ENCODE results near the gene PYGL. TPM values are rescaled to one million over a fixed set of nuclear protein-coding genes. Genes with fewer than 3 reads are reported as not detected.

PYGL gene
- total RNA-seq = 10 to 100 TPM; 37.0 to 59.1 (median 51.6) TPM

GRCh38 chr14:50943943-50944646 lies at the start of gene PYGL:
Gene PYGL (minus strand): TSS chr14:50944483. CDS start chr14:50944403, 80 bp downstream.
- 1 to 40% methylated on average over 1 to 52 of the region's 74 CpGs for WGBS, 2 donors
- intact Hi-C loops (cut with DNase I; ENCODE audit: low total_unique reads) = no loop called here
- DNase-seq (ENCODE audit: low spot score in 2 of 2) = peak; percentile 53 to 93
- TF ChIP-seq CTCF (IDR thresholded peaks at IDR 0.05) (no peak), POLR2A (IDR thresholded peaks at IDR 0.05) (no peak)
- peak within 1 kb of the TSS; percentile 71 for H3K4me3 ChIP-seq (ENCODE audit: low read depth, poor library complexity, severe bottlenecking)

- TF ChIP-seq CTCF (IDR thresholded peaks at IDR 0.05) = no peak
- TF ChIP-seq POLR2A (IDR thresholded peaks at IDR 0.05) = no peak
- H3K4me3 ChIP-seq (ENCODE audit: low read depth, poor library complexity, severe bottlenecking) = no peak overlapping the region
- intact Hi-C loops (cut with DNase I; ENCODE audit: low total_unique reads) = no loop called here
- 52 to 59% methylated on average over 12 of the region's 12 CpGs for WGBS, 2 donors
- no peak for DNase-seq (ENCODE audit: low spot score in 2 of 2)
Measured at GRCh38 chr14:50985859-50986331, 41.6 kb upstream of the PYGL start.

GRCh38 chr14:50985124-50985858 lies 41.0 kb upstream of the PYGL start:
- intact Hi-C loops (cut with DNase I; ENCODE audit: low total_unique reads) = no loop called here
- H3K4me3 ChIP-seq (ENCODE audit: low read depth, poor library complexity, severe bottlenecking) = no peak overlapping the region
- TF ChIP-seq POLR2A (IDR thresholded peaks at IDR 0.05) (no peak), CTCF (IDR thresholded peaks at IDR 0.05) (no peak)
- no peak for DNase-seq (ENCODE audit: low spot score in 2 of 2)
- WGBS, 2 donors = 77 to 85% methylated on average over 13 of the region's 13 CpGs

- intact Hi-C loops (cut with DNase I; ENCODE audit: low total_unique reads) = no loop called here
- no peak overlapping the region for H3K4me3 ChIP-seq (ENCODE audit: low read depth, poor library complexity, severe bottlenecking)
- DNase-seq (ENCODE audit: low spot score in 2 of 2) = no peak
- TF ChIP-seq CTCF (IDR thresholded peaks at IDR 0.05) = no peak
- no peak for TF ChIP-seq POLR2A (IDR thresholded peaks at IDR 0.05)
- WGBS, 2 donors = 78 to 84% methylated on average over 2 of the region's 2 CpGs
Measured at GRCh38 chr14:50984036-50984710, 39.9 kb upstream of the PYGL start.

GRCh38 chr14:50979941-50980850 lies 35.9 kb upstream of the PYGL start:
- TF ChIP-seq POLR2A (IDR thresholded peaks at IDR 0.05) = no peak
- no peak for TF ChIP-seq CTCF (IDR thresholded peaks at IDR 0.05)
- 60 to 78% methylated on average over 5 of the region's 5 CpGs for WGBS, 2 donors
- intact Hi-C loops (cut with DNase I; ENCODE audit: low total_unique reads) = no loop called here
- H3K4me3 ChIP-seq (ENCODE audit: low read depth, poor library complexity, severe bottlenecking) = no peak overlapping the region
- DNase-seq (ENCODE audit: low spot score in 2 of 2) = no peak
